GM18505 (cell line): ENCODE data around the gene TIAM1.

Experiments
- ATAC-seq: cut with Tn5 transposase; IDR thresholded peaks from one replicate; pipeline ENCODE4 v1.9.1; 2021; ENCODE audit not compliant: unreplicated experiment
- POLR2A ChIP-seq: IDR thresholded peaks from 4 replicates; pipeline ENCODE4 v1.6.1; 2011; ENCODE audit warnings: borderline replicate concordance; ENCODE audit not compliant: insufficient read depth, insufficient read length; ENCODE audit errors: extremely low read depth

The TIAM1 gene

GRCh38 chr21:31278511-31279130 is 65.4 kb downstream of the TIAM1 start:
- no peak for ATAC-seq
- TF ChIP-seq POLR2A, result no peak

GRCh38 chr21:31276663-31277062 is 67.4 kb downstream of the TIAM1 start:
- TF ChIP-seq POLR2A, result no peak
- ATAC-seq, result no peak

DNA sequence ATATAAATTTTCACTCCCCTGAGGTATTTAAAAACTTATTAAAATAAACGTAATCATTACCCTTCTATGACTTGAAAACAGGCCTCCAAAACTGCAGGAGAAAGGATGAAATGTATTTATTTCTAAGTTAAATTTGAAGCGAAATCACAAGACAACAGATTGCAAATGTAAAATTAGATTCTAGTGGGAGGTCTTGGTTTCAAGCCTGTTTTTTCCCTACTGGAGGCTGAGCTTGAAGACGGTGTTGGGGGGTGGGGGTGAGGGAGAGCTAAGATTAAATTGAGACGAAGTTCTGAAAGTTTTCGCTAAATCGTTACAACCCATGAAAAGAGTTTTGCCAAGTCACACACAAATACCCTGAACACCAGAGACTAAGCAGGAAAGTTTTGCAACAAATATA is 68.2 kb downstream of the TIAM1 start:
- no peak for ATAC-seq
- TF ChIP-seq POLR2A, result no peak

DNA sequence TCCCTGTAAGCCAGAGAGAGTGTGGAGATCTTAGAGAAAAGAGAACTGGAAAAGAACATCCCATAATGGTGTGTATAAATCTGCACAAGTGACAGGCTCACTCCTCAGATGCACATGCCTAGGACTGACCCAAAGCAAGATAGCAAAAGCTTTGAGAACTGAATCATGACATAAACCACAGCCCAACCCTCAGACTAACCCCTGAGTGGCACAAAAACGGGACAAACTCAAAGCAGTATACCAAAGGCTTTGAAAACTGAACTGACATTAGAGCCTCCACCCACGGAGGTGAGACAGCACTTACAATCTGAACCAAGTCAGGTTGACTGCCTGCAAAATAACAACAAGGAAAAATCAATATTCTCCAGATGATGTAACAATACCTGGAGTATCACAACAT is 70.8 kb downstream of the TIAM1 start:
- no peak for ATAC-seq
- no peak for TF ChIP-seq POLR2A

DNA sequence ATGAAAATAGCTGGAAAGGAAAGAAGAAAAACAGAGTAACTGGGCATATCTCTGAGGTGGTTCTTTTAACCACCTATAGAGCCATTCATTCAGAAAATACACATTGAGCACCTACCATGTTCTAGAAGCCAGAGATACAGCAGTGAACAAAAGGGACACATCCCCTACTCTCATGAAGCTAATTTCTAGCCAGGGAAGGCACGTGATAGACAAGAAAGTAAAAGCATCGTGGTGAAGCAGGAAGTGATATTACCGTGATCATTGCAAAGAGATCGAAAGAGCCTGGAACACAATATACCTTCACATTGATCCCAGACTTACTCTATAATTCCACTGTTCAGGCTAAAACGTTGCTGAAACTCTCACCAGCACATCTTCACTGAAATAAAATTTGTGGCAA is 76.0 kb downstream of the TIAM1 start:
- no peak for ATAC-seq

GRCh38 chr21:31267644-31268043 is 76.4 kb downstream of the TIAM1 start:
- TF ChIP-seq POLR2A, result no peak
- ATAC-seq, result no peak

More for the DNA sequence above, 76.0 kb downstream of the TIAM1 start:
- no peak for TF ChIP-seq POLR2A

GRCh38 chr21:31266241-31266640 is 77.8 kb downstream of the TIAM1 start:
- ATAC-seq, result no peak
- no peak for TF ChIP-seq POLR2A

DNA sequence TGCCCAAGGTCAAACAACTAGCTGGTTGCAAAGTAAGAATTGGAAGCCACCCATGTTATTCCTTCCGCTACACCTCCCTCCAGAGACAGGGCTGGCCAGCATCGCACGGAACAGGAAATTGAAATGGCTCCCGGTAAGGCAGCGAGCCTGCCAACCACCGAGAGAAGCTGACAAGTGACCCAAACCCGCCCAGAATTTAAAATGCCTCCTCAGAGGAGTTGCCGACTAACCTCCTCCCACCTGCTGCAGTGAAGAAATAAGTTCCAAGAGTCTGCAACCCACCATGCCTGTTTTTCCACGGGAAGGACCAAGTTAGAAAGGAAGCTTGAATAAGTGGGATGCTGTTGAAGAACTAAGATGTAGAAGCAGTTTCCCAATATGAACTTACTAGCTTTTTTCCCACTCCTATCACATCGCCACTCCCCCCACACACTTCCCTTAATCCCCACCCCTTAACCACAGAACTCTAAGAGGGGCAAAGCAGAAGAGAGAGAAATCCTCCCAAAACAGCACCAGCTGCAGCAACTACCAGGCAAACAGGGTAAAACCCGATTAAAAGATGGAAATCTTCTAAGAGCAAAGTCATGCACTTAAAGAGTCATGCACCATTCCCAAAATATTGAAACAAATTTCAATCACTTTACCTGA is 78.6 kb downstream of the TIAM1 start:
- ATAC-seq, result no peak
- TF ChIP-seq POLR2A, result no peak

GRCh38 chr21:31264574-31264973 is 79.5 kb downstream of the TIAM1 start:
- no peak for ATAC-seq
- no peak for TF ChIP-seq POLR2A

DNA sequence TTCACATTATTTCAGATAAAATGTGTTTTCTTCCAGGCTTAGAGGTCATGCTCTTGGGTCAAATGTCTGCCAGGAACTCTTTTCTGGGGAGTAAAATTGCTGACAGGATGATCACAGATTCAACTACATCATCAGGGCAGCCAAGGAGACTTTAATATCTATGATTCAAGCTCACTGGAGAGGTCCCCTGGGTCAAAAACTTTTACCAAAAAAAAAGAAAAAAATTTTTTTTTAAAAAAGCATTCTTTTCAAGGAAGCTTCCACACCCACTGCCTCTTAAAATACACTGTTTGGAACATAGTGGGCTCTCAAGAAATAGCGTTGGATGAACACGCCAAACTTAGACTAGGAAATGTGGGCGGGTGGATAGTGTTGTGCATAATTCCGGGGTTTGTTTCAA is 81.3 kb downstream of the TIAM1 start:
- ATAC-seq, result no peak
- TF ChIP-seq POLR2A, result no peak

GRCh38 chr21:31261759-31262158 is 82.3 kb downstream of the TIAM1 start:
- no peak for ATAC-seq
- no peak for TF ChIP-seq POLR2A

GRCh38 chr21:31260790-31261189 is 83.3 kb downstream of the TIAM1 start:
- no peak for ATAC-seq
- no peak for TF ChIP-seq POLR2A

GRCh38 chr21:31258073-31258472 is 86.0 kb downstream of the TIAM1 start:
- ATAC-seq, result no peak
- TF ChIP-seq POLR2A, result no peak

DNA sequence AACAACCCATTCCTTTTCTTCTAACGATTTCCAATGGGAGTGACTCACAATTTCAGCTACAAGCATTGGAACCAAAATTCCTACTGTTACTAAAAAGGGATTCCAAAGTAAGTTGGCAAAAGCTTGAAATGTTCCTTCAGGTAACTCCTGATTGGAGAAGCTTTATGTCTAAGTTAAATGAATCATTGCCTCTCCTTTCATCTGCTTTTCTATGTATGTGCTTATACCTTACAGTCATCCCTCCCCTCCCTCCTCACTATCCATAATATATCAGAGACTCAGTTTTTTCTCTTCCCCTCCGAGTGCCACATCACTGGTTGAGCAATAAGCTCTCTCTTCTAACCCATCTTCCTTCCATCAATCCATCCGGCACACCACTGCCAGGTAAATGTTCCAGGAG is 86.8 kb downstream of the TIAM1 start:
- ATAC-seq, result no peak
- TF ChIP-seq POLR2A, result no peak
